Ectodermal cell (in vitro differentiated cells): ENCODE data around the gene MLNR.

ENCODE experiments used
- H3K27ac ChIP-seq: 2 replicates; pipeline ENCODE4 v1.7.0; 2013; ENCODE audit warnings: mild to moderate bottlenecking, low read depth, low read length; ENCODE audit not compliant: insufficient read depth, poor library complexity, severe bottlenecking
- H3K27me3 ChIP-seq: 2 replicates; pipeline ENCODE4 v1.7.0; 2013; ENCODE audit warnings: mild to moderate bottlenecking, low read length; ENCODE audit not compliant: insufficient read depth, control insufficient read depth, poor library complexity, severe bottlenecking
- H3K36me3 ChIP-seq: one replicate; pipeline ENCODE4 v1.7.0; 2013; ENCODE audit warnings: low read length; ENCODE audit not compliant: control insufficient read depth, insufficient read depth
- H3K4me1 ChIP-seq: one replicate; pipeline ENCODE4 v1.7.0; 2013; ENCODE audit warnings: low read length; ENCODE audit not compliant: control insufficient read depth, insufficient read depth
- H3K4me3 ChIP-seq: 2 replicates; pipeline ENCODE4 v1.7.0; 2013; ENCODE audit warnings: low read depth, low read length, control low read depth; ENCODE audit not compliant: insufficient read depth
- H3K9me3 ChIP-seq: 2 replicates; pipeline ENCODE4 v1.7.0; 2013; ENCODE audit warnings: mild to moderate bottlenecking, low read length, moderate library complexity; ENCODE audit not compliant: control insufficient read depth
- WGBS, 2 experiments: methylation state at CpG; one replicate each; pipeline ENCODE4 v1.1.7; 2013; ENCODE audit warnings: missing lambda C conversion rate in 2 of 2; 5-methylcytosine and 5-hydroxymethylcytosine counted together

The MLNR gene

DNA sequence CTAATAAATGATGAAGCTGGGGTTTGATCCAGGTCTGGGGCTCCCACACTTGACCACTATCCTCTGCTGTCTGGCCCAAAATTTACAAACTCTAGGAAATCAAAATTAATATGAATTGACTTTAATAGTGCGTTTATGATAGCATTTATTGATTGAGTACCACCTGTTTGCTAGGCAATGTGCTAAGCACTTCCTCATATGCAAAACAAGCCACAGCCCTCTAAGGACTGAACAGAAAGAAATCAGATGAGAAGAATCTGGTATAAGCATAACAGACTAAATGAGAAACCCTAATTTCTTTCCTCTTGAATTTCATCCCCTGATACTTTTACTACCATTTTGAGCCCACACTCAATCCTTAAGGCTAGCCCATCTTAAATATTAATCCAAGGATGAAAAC lies 6.6 kb upstream of the MLNR start:
- H3K36me3 ChIP-seq: peaks cover under 1% of the 10 kb centered on the region
- peaks cover 23% of the 10 kb centered on the region for H3K27me3 ChIP-seq
- H3K4me3 ChIP-seq: no peak overlapping the region
- WGBS, 2 experiments: 82% methylated on average over 1 of the region's 1 CpG; no CpG with 5 or more reads in 1 of the 2 experiments
- H3K27ac ChIP-seq: no peak overlapping the region
- H3K4me1 ChIP-seq: peaks cover 4% of the 10 kb centered on the region
- H3K9me3 ChIP-seq: no peaks in the 10 kb centered on the region

DNA sequence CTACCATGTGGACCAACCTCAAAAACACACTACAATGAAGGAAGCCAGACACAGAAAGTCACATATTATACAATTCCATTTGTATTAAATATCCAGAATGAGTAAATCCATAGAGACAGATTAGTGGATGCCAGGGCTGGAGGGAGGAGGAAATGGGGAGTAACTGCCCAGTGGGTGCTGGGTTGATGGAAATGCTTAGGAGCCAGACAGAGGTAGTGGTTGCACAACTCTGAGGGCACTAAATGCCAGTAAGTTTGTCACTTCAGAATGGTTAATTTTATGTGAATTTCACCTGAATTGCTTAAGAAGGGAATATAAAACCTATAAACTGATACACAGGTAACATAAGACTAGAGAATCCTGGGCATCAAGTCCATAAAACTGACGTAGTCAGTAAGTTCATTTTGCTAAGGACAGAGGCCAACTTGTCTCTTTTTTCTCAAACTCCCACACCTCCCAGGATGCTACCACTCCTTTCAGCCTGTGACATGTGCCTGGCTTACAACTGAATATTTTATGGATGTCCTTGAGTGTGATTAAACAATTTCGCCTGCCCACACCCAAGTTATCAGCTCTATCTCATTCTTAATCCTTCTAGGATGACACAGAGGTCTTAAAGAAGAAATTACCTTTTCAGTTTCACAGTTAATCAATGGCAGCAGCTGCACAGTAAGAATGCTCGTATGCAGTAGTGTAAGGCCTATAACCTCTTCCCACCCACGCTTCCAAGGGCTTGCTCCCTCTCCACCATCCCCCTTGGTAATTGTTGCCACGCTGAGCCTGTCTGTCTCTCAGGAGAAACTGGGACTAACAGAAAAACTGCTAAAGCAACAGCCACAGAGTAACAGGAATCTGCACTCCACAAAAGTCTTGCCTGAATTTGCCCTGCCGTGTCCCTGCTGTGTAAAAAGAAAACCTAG lies 5.9 kb upstream of the MLNR start:
- Histone ChIP-seq H3K27me3 (peaks cover 30% of the 10 kb centered on the region), H3K27ac (no peak overlapping the region), H3K4me3 (no peak overlapping the region), H3K4me1 (peaks cover 7% of the 10 kb centered on the region), H3K9me3 (no peaks in the 10 kb centered on the region), H3K36me3 (no peaks in the 10 kb centered on the region)
- 77 to 78% methylated on average over 6 of the region's 6 CpGs for WGBS, 2 experiments

DNA sequence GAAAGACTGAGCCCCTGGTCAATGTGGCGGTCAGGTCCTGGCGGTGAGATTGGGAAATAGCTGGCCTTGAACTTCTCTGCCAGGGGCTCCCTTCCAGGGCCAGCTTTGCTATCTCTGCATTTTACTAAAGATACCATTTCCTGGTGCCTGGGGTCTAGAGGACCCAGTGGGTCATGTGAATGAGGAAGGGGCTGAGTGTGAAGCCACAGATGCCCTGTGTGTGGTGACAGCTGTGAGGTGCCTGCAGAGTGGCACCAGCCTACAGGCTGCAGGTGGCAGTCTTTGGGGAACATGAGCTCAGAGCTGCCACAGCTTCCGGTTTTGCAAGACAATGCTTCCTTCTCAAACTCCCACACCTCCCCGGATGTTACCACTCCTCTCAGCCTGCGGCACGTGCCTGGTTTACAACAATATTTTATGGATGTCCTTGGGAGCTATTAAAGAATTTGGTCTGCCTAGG lies 5.2 kb upstream of the MLNR start:
- H3K27ac ChIP-seq: no peak overlapping the region
- peaks cover 7% of the 10 kb centered on the region for H3K4me1 ChIP-seq
- peaks cover 37% of the 10 kb centered on the region for H3K27me3 ChIP-seq
- no peaks in the 10 kb centered on the region for H3K36me3 ChIP-seq
- no peaks in the 10 kb centered on the region for H3K9me3 ChIP-seq
- H3K4me3 ChIP-seq: no peak overlapping the region
- 54 to 59% methylated on average over 6 of the region's 6 CpGs for WGBS, 2 experiments

DNA sequence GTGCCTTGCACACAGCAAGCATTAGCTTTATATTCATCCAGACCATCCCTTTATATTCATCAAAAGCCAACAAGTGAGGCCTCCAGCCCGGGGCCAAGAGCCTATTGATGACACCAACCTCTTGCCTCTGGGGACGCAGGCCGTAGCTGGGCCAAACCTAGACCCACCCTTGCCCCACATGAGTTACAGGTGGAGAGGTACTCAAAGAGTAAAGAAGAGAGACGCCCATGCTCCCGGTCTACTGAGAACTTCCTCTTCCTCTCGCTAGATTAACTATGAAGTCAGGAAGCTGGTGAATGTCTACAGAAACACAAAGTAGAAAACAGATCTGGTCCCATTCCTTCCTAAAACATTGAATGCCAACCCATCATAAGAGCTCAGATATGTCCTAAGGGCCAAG lies 3.8 kb upstream of the MLNR start:
- H3K27ac ChIP-seq: no peak overlapping the region
- 94 to 99% methylated on average over 6 of the region's 6 CpGs for WGBS, 2 experiments
- peaks cover 7% of the 10 kb centered on the region for H3K4me1 ChIP-seq
- no peaks in the 10 kb centered on the region for H3K9me3 ChIP-seq
- H3K4me3 ChIP-seq: no peak overlapping the region
- peaks cover 50% of the 10 kb centered on the region for H3K27me3 ChIP-seq
- no peaks in the 10 kb centered on the region for H3K36me3 ChIP-seq

DNA sequence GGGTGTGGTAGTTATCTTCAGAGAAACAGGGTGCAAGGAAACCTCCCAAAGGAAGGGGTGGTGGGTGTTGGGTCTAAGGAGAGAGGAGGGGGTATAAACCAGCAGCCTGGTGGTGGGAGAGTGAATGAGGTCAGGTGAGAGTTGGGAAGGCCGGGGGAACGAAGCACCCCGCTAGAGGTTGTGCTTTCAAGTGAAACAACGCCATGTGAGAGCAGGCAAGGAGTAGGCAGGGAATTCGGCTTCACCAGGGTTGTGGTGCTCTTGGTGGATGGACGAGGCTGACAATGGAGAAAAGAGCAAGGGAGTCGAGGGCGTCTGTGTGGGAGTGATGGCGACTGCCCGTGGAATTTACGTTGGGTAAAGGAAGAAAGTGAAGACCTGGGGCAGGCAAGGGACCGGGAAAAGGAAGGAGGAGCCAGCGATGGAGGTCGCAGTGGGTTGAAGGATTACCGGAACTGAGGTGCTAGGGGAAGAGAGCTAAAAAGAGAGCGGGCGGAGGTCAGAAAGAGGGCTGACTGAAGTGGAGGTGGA lies 2.1 kb upstream of the MLNR start:
- Histone ChIP-seq H3K36me3 (no peaks in the 10 kb centered on the region), H3K4me1 (peaks cover 7% of the 10 kb centered on the region), H3K9me3 (no peaks in the 10 kb centered on the region), H3K27me3 (peaks cover 67% of the 10 kb centered on the region), H3K27ac (no peak overlapping the region), H3K4me3 (peak overlapping the region; percentile 8)
- 52 to 53% methylated on average over 17 of the region's 17 CpGs for WGBS, 2 experiments

DNA sequence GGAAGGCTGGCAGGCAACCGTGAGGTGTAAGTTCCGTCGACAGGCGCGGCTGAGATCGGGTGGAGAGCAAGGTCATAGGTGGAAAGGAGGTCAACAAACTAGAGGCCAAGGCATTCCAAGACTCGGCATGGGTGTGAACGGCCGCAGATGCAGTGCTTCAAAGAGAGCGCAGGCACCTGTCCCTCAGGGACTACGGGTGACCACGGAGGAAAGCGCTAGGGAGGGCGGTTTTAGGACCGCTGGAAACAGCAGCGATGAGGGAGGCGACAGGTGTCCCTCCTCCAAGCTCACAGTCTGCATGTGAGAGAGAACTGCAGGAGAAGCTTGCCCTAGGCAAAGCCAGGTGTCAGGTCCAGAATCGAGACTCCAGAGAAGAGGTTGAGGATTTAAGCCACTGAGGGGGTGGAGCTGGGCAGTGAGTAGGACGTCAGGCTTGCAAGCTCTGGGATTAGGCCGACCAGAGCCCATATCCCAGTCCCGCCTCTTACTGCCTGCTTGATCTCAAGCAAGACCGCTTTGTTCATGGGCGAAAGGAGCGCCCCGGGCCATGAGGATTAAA lies 1.6 kb upstream of the MLNR start:
- H3K27me3 ChIP-seq: peaks cover 73% of the 10 kb centered on the region
- H3K4me3 ChIP-seq: peak overlapping the region; percentile 8
- 26 to 28% methylated on average over 25 of the region's 25 CpGs for WGBS, 2 experiments
- H3K9me3 ChIP-seq: no peaks in the 10 kb centered on the region
- peaks cover 7% of the 10 kb centered on the region for H3K4me1 ChIP-seq
- H3K36me3 ChIP-seq: no peaks in the 10 kb centered on the region
- no peak overlapping the region for H3K27ac ChIP-seq

DNA sequence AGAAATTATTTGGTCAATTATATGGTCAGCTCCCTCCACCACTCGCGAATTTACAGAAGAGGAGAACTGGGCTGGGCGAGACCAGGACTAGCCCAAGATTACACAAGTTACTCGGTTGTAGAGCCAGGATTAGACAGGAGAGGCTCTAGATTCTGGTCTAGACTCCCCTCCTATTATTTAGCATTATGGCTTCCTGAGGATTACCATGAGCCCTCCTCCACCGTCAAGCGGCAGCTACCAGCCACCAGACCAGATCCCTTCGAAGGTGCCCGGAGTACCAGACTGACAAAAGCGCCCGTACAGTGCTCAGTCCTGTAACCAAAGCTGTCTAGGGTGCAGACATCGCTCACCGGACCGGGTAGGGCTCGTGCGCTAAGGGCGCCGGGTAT lies 497 bp upstream of the MLNR start:
- H3K36me3 ChIP-seq: no peaks in the 10 kb centered on the region
- peaks cover 7% of the 10 kb centered on the region for H3K4me1 ChIP-seq
- H3K27me3 ChIP-seq: peaks cover 82% of the 10 kb centered on the region
- H3K27ac ChIP-seq: no peak overlapping the region
- no peaks in the 10 kb centered on the region for H3K9me3 ChIP-seq
- peak overlapping the region; percentile 13 for H3K4me3 ChIP-seq
- 21 to 22% methylated on average over 17 of the region's 17 CpGs for WGBS, 2 experiments

DNA sequence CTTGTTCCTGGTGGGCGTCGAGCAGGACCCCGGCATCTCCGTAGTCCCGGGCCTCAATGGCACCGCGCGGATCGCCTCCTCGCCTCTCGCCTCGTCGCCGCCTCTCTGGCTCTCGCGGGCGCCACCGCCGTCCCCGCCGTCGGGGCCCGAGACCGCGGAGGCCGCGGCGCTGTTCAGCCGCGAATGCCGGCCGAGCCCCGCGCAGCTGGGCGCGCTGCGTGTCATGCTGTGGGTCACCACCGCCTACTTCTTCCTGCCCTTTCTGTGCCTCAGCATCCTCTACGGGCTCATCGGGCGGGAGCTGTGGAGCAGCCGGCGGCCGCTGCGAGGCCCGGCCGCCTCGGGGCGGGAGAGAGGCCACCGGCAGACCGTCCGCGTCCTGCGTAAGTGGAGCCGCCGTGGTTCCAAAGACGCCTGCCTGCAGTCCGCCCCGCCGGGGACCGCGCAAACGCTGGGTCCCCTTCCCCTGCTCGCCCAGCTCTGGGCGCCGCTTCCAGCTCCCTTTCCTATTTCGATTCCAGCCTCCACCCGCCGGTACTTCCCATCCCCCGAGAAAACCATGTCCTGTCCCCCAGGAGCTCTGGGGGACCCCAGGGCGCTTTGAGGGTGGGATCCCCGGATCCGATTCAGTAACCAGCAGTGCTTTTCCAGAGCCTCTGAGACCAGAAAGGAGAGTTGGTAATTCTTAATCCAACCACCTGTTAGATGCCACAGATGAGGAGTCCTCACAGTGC lies 885 bp downstream of the MLNR start:
- peaks cover 89% of the 10 kb centered on the region for H3K27me3 ChIP-seq
- 8% methylated on average over 73 of the region's 73 CpGs for WGBS, 2 experiments
- no peaks in the 10 kb centered on the region for H3K36me3 ChIP-seq
- H3K4me1 ChIP-seq: peaks cover 7% of the 10 kb centered on the region
- H3K9me3 ChIP-seq: no peaks in the 10 kb centered on the region
- no peak overlapping the region for H3K27ac ChIP-seq
- H3K4me3 ChIP-seq: no peak overlapping the region

DNA sequence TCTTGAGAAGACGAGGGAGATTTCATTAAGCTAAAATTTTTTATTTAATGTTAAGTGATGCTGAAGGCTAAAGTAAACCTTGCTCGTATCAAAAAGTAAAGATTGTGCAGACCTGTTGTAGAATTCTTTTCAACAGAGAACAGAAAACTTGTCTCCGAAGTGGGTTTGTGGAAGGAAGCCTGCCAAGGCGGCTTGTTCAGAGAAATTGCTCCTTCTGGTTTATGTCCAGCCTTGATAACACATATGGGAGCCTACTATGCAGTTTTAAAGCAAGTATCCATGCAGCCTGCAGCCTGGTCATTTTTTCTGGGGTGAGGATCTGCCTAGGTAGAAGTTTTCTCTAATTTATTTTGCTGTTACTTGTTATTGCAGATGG lies 1.4 kb downstream of the MLNR start:
- H3K27ac ChIP-seq: no peak overlapping the region
- H3K36me3 ChIP-seq: no peaks in the 10 kb centered on the region
- no peaks in the 10 kb centered on the region for H3K9me3 ChIP-seq
- peaks cover 7% of the 10 kb centered on the region for H3K4me1 ChIP-seq
- H3K27me3 ChIP-seq: peaks cover 86% of the 10 kb centered on the region
- no peak overlapping the region for H3K4me3 ChIP-seq
- 87% methylated on average over 4 of the region's 4 CpGs for WGBS, 2 experiments
